Endothelial cell of umbilical vein (primary cell): ENCODE results near the gene KITLG. TPM values are rescaled to one million over a fixed set of nuclear protein-coding genes. Genes with fewer than 3 reads are reported as not detected.
A peak's percentile ranks its signal among the peaks of the same experiment; 100 is the strongest.

Experiments used
- BruUV-seq: library from RNA; stranded (reverse); fragments of 400-500 nt; replicated peaks from 2 replicates; lab custom pipeline; 2021; lab: Mats Ljungman, UMichigan
- CTCF ChIA-PET: fragments of 300-600, 350-600 bp; sonication (Branson Sonifier 250); formaldehyde crosslinking; loops from one replicate; lab custom pipeline; 2021; ENCODE audit warnings: antibody characterized with exemption, inconsistent platforms; lab: Charles Lee
- POLR2A ChIA-PET: fragments of 300-600, 350-600 bp; sonication (Branson Sonifier 250); formaldehyde crosslinking; loops from one replicate; lab custom pipeline; 2021; ENCODE audit warnings: antibody characterized with exemption, inconsistent platforms; lab: Charles Lee
- DNase-seq: peaks from one replicate; pipeline ENCODE4 v3.0.0-alpha.2; 2011; ENCODE audit warnings: low read depth, low spot score
- FAIRE-seq: peaks from 2 replicates; lab custom pipeline; 2011; peaks lifted over from hg19 to GRCh38; lab: Jason Lieb, UNC
- H2AFZ ChIP-seq: 2 replicates; pipeline ENCODE4 v1.6.0; 2012; ENCODE audit warnings: low read depth, low read length, control low read depth, inconsistent platforms
- H3K27ac ChIP-seq: 2 replicates; pipeline ENCODE4 v1.5.1; 2011; ENCODE audit warnings: low read depth, mild to moderate bottlenecking, control low read depth, low read length, moderate library complexity; ENCODE audit not compliant: insufficient read depth
- H3K27me3 ChIP-seq, 2 experiments: 2 replicates each; pipeline versions ENCODE4 v1.6.0 to v1.6.1; 2011; ENCODE audit warnings: low read length in 2 of 2, mixed read lengths in 1 of 2; ENCODE audit not compliant: control insufficient read depth in 2 of 2, insufficient read depth in 2 of 2
- H3K36me3 ChIP-seq, 2 experiments: 2 replicates in 1 of 2; 3 replicates in 1 of 2; pipeline ENCODE4 v1.5.1; 2011; ENCODE audit warnings: low read length in 2 of 2, mild to moderate bottlenecking in 1 of 2, moderate library complexity in 1 of 2; ENCODE audit not compliant: control insufficient read depth in 2 of 2, insufficient read depth in 2 of 2; ENCODE audit errors: extremely low read depth in 1 of 2
- H3K4me1 ChIP-seq: 3 replicates; pipeline ENCODE4 v1.5.1; 2011; ENCODE audit warnings: mild to moderate bottlenecking, low read length; ENCODE audit not compliant: control insufficient read depth, insufficient read depth; ENCODE audit errors: extremely low read depth
- H3K4me2 ChIP-seq: 2 replicates; pipeline ENCODE4 v1.6.1; 2011; ENCODE audit warnings: low read length, control low read depth, mixed read lengths; ENCODE audit not compliant: insufficient read depth
- H3K4me3 ChIP-seq, 3 experiments: fragments of 200-600 bp in 1 of 3; sonication (generic), shearing (Covaris generic) in 1 of 3; replicated peaks in 1 of 3; 2 replicates each; pipeline ENCODE4 v1.5.1; 2011 to 2016; ENCODE audit warnings: control low read depth in 3 of 3, low read length in 3 of 3, mild to moderate bottlenecking in 2 of 3, inconsistent platforms in 1 of 3, low read depth in 1 of 3, moderate library complexity in 1 of 3; ENCODE audit not compliant: insufficient read depth in 1 of 3
- H3K79me2 ChIP-seq: 2 replicates; pipeline ENCODE4 v1.6.0; 2012; ENCODE audit warnings: low read length, inconsistent platforms; ENCODE audit not compliant: control insufficient read depth, insufficient read depth
- H3K9ac ChIP-seq: replicated peaks from 2 replicates; pipeline ENCODE3; 2011; ENCODE audit warnings: low read length, control low read depth; ENCODE audit not compliant: insufficient read depth; ENCODE audit errors: extremely low read depth
- H3K9me1 ChIP-seq: replicated peaks from 3 replicates; pipeline ENCODE4 v1.6.0; 2011; ENCODE audit warnings: mild to moderate bottlenecking, low read length; ENCODE audit not compliant: control insufficient read depth, insufficient read depth; ENCODE audit errors: extremely low read depth
- H3K9me3 ChIP-seq: replicated peaks from 2 replicates; pipeline ENCODE4 v1.5.1; 2012; ENCODE audit warnings: low read length, inconsistent platforms; ENCODE audit not compliant: control insufficient read depth, insufficient read depth
- H4K20me1 ChIP-seq: replicated peaks from 2 replicates; pipeline ENCODE3; 2011; ENCODE audit warnings: mild to moderate bottlenecking, low read length; ENCODE audit not compliant: control insufficient read depth, insufficient read depth; ENCODE audit errors: extremely low read depth
- EZH2 ChIP-seq: IDR thresholded peaks from 2 replicates; pipeline ENCODE4 v1.6.1; 2012; ENCODE audit warnings: borderline replicate concordance, low read depth, mild to moderate bottlenecking, moderate library complexity, low read length, inconsistent platforms; ENCODE audit not compliant: severe bottlenecking
- FOS ChIP-seq: IDR thresholded peaks from 2 replicates; pipeline ENCODE4 v1.6.1; 2011; ENCODE audit warnings: mild to moderate bottlenecking, low read length, moderate library complexity, borderline replicate concordance; ENCODE audit not compliant: insufficient read depth
- GATA2 ChIP-seq: IDR thresholded peaks from 2 replicates; pipeline ENCODE4 v1.7.0; 2011; ENCODE audit warnings: low read depth, mild to moderate bottlenecking, moderate library complexity, mixed read lengths, low read length; ENCODE audit not compliant: insufficient read length, insufficient read depth
- JUN ChIP-seq: IDR thresholded peaks from 2 replicates; pipeline ENCODE4 v1.6.1; 2011; ENCODE audit warnings: borderline replicate concordance, low read depth; ENCODE audit not compliant: insufficient read length, insufficient read depth
- MYC ChIP-seq: IDR thresholded peaks from one replicate; pipeline ENCODE4 v1.6.1; 2011; ENCODE audit warnings: mild to moderate bottlenecking, low read depth, low read length
- POLR2A ChIP-seq: IDR thresholded peaks from 2 replicates; pipeline ENCODE4 v1.6.1; 2012; ENCODE audit warnings: low read depth, mild to moderate bottlenecking, control low read depth, low read length
- POLR2AphosphoS5 ChIP-seq: IDR thresholded peaks from 2 replicates; pipeline ENCODE4 v1.6.1; 2012; ENCODE audit warnings: low read depth, mild to moderate bottlenecking, control low read depth, low read length, moderate library complexity; ENCODE audit not compliant: insufficient read depth
- dilution Hi-C: fragments of 300-500 bp; cut with MboI; formaldehyde crosslinking; loops from one replicate; pipeline ENCODE4 v1.15.0; 2019; ENCODE audit warnings: low sequenced_read_pairs; ENCODE audit not compliant: extremely low pct_ligation_motif_present
- intact Hi-C: fragments of 100-400 bp; cut with micrococcal nuclease; formaldehyde crosslinking; loops from one replicate; pipeline ENCODE4 v1.10.0; 2022
- polyA plus RNA-seq, 4 experiments: library from polyadenylated mRNA; depleted of rRNA in 3 of 4; stranded (reverse) in 3 of 4; unstranded in 1 of 4; fragments of >200 nt; gene quantifications; 2 replicates each; pipeline versions ENCODE4 v1.2.1 to v1.2.3, GENCODE V29; 2011 to 2012; ENCODE audit warnings: missing spikeins in 1 of 4
- total RNA-seq: library from RNA; stranded (reverse); gene quantifications from 2 replicates; pipeline ENCODE4 v1.2.3, GENCODE V29; 2021
- TF ChIP-seq, protein P1 (sequence below), 2 donors: IDR thresholded peaks; 1 replicate in 1 of 2; 2 replicates in 1 of 2; pipeline ENCODE4 v1.5.1; 2011; ENCODE audit warnings: low read length in 2 of 2, mild to moderate bottlenecking in 2 of 2, moderate library complexity in 2 of 2, control low read depth in 1 of 2, inconsistent platforms in 1 of 2, low read depth in 1 of 2; ENCODE audit not compliant: insufficient read depth in 1 of 2; ENCODE audit errors: extremely low read depth in 1 of 2
- TF ChIP-seq, protein P2 (sequence below): IDR thresholded peaks from 2 replicates; pipeline ENCODE4 v1.6.1; 2011; ENCODE audit not compliant: insufficient read depth, insufficient read length

Gene KITLG
- total and polyA plus RNA-seq, 2 donors (not counting 3 experiments of a cell fraction or from before 2014, with no cell fraction given) = 3.8 to 32.5 TPM

DNA sequence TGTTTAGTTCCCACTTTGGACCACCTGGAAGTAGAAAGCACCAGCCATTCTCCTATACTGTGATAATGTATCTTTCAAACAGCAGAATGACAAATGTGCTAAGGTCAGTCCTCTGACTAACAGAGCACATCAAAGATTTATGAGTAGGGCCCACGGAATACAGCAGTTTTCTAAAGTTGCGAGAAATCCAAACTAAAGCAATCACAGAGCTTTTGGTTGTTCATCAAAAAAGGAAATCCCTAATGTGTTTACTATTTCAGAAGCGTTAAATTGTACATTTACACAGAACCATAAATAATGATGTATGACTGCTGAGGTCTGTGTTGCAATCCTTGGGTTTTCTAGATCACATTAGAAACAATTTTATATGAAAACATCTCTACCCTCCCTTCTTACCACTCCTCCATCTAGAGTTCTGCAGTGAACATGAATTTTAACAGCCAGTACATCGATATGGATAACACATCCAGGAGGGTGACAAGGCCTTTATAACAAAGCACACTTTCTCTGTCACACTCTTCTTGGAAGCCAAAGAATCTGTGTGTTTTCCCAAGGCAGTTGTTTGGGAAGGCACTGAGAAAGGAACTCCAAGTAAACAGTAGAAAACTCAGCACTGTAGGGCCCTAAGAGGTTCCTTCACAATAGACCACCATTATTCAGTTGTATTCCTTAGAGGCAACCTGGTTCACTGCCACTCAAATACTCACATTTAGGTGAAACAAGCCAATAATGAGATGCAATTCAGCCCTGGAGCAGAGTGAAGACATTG, 7.3 kb downstream of the KITLG start:
- CTCF ChIA-PET = interaction anchor here (0.7 kb wide), 1 partner anchor 420 kb away, joined by 3 read pairs; no protein-coding TSS in a partner anchor
- Histone ChIP-seq H3K4me2 (no peak overlapping the region), H3K9me1 (no peaks in the 10 kb centered on the region), H3K4me1 (peaks cover 2% of the 10 kb centered on the region), H3K79me2 (peaks cover 12% of the 10 kb centered on the region), H3K4me3 (no peak overlapping the region), H3K27ac (no peak overlapping the region), H3K36me3 (no peaks in the 10 kb centered on the region), H2AFZ (no peak overlapping the region), H3K9me3 (no peaks in the 10 kb centered on the region), H3K9ac (no peak overlapping the region), H3K27me3 (no peaks in the 10 kb centered on the region), H4K20me1 (no peaks in the 10 kb centered on the region)
- dilution Hi-C loops (no loop called here), intact Hi-C loops (loop anchor here (10.0 kb wide), 1 partner anchor 952 kb away; the partner anchor contains the start of genes GALNT4 and POC1B)
- POLR2A ChIA-PET = no interaction called here
- peak; percentile 21 for DNase-seq
- no peak for TF ChIP-seq POLR2A
- no peak for TF ChIP-seq JUN
- TF ChIP-seq MYC = no peak
- TF ChIP-seq FOS = no peak
- TF ChIP-seq, protein P1, sequence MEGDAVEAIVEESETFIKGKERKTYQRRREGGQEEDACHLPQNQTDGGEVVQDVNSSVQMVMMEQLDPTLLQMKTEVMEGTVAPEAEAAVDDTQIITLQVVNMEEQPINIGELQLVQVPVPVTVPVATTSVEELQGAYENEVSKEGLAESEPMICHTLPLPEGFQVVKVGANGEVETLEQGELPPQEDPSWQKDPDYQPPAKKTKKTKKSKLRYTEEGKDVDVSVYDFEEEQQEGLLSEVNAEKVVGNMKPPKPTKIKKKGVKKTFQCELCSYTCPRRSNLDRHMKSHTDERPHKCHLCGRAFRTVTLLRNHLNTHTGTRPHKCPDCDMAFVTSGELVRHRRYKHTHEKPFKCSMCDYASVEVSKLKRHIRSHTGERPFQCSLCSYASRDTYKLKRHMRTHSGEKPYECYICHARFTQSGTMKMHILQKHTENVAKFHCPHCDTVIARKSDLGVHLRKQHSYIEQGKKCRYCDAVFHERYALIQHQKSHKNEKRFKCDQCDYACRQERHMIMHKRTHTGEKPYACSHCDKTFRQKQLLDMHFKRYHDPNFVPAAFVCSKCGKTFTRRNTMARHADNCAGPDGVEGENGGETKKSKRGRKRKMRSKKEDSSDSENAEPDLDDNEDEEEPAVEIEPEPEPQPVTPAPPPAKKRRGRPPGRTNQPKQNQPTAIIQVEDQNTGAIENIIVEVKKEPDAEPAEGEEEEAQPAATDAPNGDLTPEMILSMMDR (IDR thresholded peaks at IDR 0.05; ENCODE audit: extremely low read depth in 1 of 2, insufficient read depth in 1 of 2, low read depth in 1 of 2, low read length in 2 of 2) = no peak
- TF ChIP-seq GATA2 = no peak
- TF ChIP-seq, protein P2, sequence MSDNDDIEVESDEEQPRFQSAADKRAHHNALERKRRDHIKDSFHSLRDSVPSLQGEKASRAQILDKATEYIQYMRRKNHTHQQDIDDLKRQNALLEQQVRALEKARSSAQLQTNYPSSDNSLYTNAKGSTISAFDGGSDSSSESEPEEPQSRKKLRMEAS = no peak
- TF ChIP-seq EZH2 = no peak
- TF ChIP-seq POLR2AphosphoS5 = no peak
- no peak for FAIRE-seq
- BruUV-seq = no TSS peak
